K562 (cell line): Measurements from ENCODE around the gene IFNGR1. TPM values are rescaled to one million over a fixed set of nuclear protein-coding genes. Genes with fewer than 3 reads are reported as not detected.

Source experiments
- ELF1 ChIP-seq: fragments of 200-800 bp; sonication (Bioruptor generic); IDR thresholded peaks from 2 replicates; pipeline ENCODE4 v1.6.1; 2016; ENCODE audit warnings: missing genetic modification characterization, missing compliant biosample characterization
- EP300 ChIP-seq: IDR thresholded peaks from 2 replicates; pipeline ENCODE4 v1.6.1; 2012; ENCODE audit warnings: low read length, improper control_type of control experiment
- HNRNPUL1 ChIP-seq: fragments of 200-400 bp; formaldehyde crosslinking; IDR thresholded peaks from 2 replicates; pipeline ENCODE4 v1.6.1; 2017; ENCODE audit warnings: low read length
- NEUROD1 ChIP-seq: fragments of 150-350 bp; IDR thresholded peaks from 2 replicates; pipeline ENCODE4 v1.6.1; 2014; ENCODE audit warnings: borderline replicate concordance, low read length, low read depth; ENCODE audit not compliant: partially characterized antibody
- NFIC ChIP-seq: fragments of 450-650 bp; IDR thresholded peaks from 2 replicates; pipeline ENCODE4 v1.6.1; 2017; ENCODE audit warnings: mild to moderate bottlenecking, inconsistent platforms
- SREBF1 ChIP-seq: fragments of 150-350 bp; IDR thresholded peaks from 2 replicates; pipeline ENCODE4 v1.6.1; 2014; ENCODE audit warnings: antibody characterized with exemption, low read depth, low read length, borderline replicate concordance
- TCF7L2 ChIP-seq: fragments of 150-350 bp; IDR thresholded peaks from 2 replicates; pipeline ENCODE4 v1.6.1; 2016; ENCODE audit warnings: low read depth, mild to moderate bottlenecking, low read length, moderate library complexity
- ZBTB17 ChIP-seq: fragments of 450-650 bp; formaldehyde crosslinking; IDR thresholded peaks from 2 replicates; pipeline ENCODE4 v1.4.0; 2020; ENCODE audit warnings: mild to moderate bottlenecking
- ZNF384 ChIP-seq: IDR thresholded peaks from 2 replicates; pipeline ENCODE4 v1.6.1; 2012; ENCODE audit warnings: low read depth, low read length, improper control_type of control experiment
- ZNF584 ChIP-seq: fragments of 200-800 bp; sonication (Bioruptor generic); IDR thresholded peaks from 2 replicates; pipeline ENCODE4 v1.6.1; 2016; ENCODE audit warnings: low read depth, mild to moderate bottlenecking, missing genetic modification characterization, missing compliant biosample characterization
- polyA plus RNA-seq, 8 experiments: library from polyadenylated mRNA; depleted of rRNA in 4 of 8; stranded (reverse) in 5 of 8; unstranded in 3 of 8; fragments of >200 nt; fragmentation: Nextera tagmentation in 2 of 8; fragmentation: Illumina TruSeq in 1 of 8; extraction: Ambion mirVana in 2 of 8; extraction: Trizol in 1 of 8; gene quantifications; 2 replicates each; pipeline versions ENCODE4 v1.2.1 to v1.2.3, GENCODE V29; 2011 to 2014; ENCODE audit warnings: inconsistent platforms in 1 of 8, missing spikeins in 1 of 8
- total RNA-seq, 7 experiments: library from RNA; depleted of rRNA in 6 of 7; stranded (reverse); fragments of >200 nt in 6 of 7; fragmentation: Illumina TruSeq in 2 of 7; extraction: Trizol in 2 of 7; gene quantifications; 2 replicates each; pipeline versions ENCODE4 v1.2.1 to v1.2.3, GENCODE V29; 2011 to 2021; ENCODE audit warnings: low replicate concordance in 1 of 7
- TF ChIP-seq, protein P1 (sequence below), 3 experiments: fragments of 200-800 bp in 1 of 3; sonication (Bioruptor generic) in 1 of 3; sonication (generic) in 1 of 3; formaldehyde crosslinking in 1 of 3; IDR thresholded peaks; 2 replicates each; pipeline versions ENCODE4 v1.6.1 to v1.8.0; 2016 to 2022; ENCODE audit warnings: mild to moderate bottlenecking in 2 of 3, missing compliant biosample characterization in 2 of 3, missing genetic modification characterization in 2 of 3, missing genetic modification reagents in 1 of 3
- TF ChIP-seq, protein P2 (sequence below): sonication (generic); IDR thresholded peaks from 2 replicates; pipeline ENCODE4 v1.6.1; 2016
- TF ChIP-seq, protein P3 (sequence below): sonication (generic); formaldehyde crosslinking; IDR thresholded peaks from 2 replicates; pipeline ENCODE4 v1.8.0; 2022; ENCODE audit warnings: missing genetic modification reagents, mild to moderate bottlenecking, borderline replicate concordance
- TF ChIP-seq, protein P4 (sequence below): fragments of 450-650 bp; IDR thresholded peaks from 2 replicates; pipeline ENCODE4 v1.7.1; 2018; ENCODE audit warnings: mild to moderate bottlenecking, low read depth; ENCODE audit not compliant: partially characterized antibody

Gene IFNGR1
- total and polyA plus RNA-seq, 9 of the 15 experiments (the other 6 are each of a cell fraction or from before 2014, with no cell fraction given) = 14.7 to 47.0 (median 26.7) TPM

DNA sequence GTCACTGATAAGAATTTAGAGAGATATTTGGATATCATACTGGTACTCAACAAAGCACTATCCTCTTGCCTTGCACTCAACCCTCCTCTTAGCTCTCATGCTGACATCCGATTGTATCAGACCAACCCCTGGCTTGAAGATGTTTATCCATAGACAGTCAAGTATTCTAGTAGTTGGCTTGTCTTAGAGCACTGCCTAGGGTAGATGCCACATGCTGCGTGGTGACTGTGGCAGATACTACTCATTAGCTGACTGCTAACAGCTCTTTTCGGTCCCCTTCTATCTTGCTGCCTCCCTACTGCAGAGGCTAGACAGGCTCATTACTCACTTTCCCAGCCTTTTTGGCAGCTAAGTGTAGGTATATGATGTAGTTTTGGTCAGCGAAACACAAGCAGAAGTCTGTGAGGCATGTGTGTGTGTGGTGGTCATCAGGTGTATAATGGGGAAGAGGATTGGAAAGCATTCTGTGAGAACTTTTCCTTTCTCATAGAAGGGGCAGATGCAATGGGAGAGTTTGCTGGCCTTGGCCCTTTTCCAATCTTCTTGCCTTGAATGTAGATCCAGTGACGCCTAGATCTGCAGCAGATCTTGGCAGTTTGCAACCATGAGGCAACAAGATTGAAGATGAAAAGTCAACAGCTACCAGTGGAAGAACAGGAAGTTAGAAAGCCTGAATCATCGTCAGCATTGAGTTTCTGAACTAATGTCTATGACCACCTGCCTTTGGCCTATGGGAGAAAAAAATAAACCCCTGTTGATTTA lies 4.4 kb upstream of the IFNGR1 start (continued):
- TF ChIP-seq, protein P1, sequence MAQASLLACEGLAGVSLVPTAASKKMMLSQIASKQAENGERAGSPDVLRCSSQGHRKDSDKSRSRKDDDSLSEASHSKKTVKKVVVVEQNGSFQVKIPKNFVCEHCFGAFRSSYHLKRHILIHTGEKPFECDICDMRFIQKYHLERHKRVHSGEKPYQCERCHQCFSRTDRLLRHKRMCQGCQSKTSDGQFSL (CRISPR knock-in tag; IDR thresholded peaks at IDR 0.05) = no peak
- TF ChIP-seq, protein P1 (tag; IDR thresholded peaks at IDR 0.05) = no peak
- TF ChIP-seq NFIC (peak; percentile 91), TCF7L2 (no peak), EP300 (peak; percentile 88), SREBF1 (no peak), ZNF584 (CRISPR knock-in tag) (peak; percentile 29; the same call in 1 of the 2 replicates), NEUROD1 (peak; percentile 60), ELF1 (peak; percentile 74), HNRNPUL1 (no peak), ZNF384 (peak; percentile 38; the same call in 1 of the 2 replicates), ZBTB17 (CRISPR knock-in tag) (peak; percentile 89)
- TF ChIP-seq, protein P2, sequence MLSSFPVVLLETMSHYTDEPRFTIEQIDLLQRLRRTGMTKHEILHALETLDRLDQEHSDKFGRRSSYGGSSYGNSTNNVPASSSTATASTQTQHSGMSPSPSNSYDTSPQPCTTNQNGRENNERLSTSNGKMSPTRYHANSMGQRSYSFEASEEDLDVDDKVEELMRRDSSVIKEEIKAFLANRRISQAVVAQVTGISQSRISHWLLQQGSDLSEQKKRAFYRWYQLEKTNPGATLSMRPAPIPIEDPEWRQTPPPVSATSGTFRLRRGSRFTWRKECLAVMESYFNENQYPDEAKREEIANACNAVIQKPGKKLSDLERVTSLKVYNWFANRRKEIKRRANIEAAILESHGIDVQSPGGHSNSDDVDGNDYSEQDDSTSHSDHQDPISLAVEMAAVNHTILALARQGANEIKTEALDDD = 0 out of 2 replicates have a peak, but pooled peaks have one; percentile 27
- TF ChIP-seq, protein P3, sequence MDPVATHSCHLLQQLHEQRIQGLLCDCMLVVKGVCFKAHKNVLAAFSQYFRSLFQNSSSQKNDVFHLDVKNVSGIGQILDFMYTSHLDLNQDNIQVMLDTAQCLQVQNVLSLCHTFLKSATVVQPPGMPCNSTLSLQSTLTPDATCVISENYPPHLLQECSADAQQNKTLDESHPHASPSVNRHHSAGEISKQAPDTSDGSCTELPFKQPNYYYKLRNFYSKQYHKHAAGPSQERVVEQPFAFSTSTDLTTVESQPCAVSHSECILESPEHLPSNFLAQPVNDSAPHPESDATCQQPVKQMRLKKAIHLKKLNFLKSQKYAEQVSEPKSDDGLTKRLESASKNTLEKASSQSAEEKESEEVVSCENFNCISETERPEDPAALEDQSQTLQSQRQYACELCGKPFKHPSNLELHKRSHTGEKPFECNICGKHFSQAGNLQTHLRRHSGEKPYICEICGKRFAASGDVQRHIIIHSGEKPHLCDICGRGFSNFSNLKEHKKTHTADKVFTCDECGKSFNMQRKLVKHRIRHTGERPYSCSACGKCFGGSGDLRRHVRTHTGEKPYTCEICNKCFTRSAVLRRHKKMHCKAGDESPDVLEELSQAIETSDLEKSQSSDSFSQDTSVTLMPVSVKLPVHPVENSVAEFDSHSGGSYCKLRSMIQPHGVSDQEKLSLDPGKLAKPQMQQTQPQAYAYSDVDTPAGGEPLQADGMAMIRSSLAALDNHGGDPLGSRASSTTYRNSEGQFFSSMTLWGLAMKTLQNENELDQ (CRISPR knock-in tag) = no peak
- TF ChIP-seq, protein P4, sequence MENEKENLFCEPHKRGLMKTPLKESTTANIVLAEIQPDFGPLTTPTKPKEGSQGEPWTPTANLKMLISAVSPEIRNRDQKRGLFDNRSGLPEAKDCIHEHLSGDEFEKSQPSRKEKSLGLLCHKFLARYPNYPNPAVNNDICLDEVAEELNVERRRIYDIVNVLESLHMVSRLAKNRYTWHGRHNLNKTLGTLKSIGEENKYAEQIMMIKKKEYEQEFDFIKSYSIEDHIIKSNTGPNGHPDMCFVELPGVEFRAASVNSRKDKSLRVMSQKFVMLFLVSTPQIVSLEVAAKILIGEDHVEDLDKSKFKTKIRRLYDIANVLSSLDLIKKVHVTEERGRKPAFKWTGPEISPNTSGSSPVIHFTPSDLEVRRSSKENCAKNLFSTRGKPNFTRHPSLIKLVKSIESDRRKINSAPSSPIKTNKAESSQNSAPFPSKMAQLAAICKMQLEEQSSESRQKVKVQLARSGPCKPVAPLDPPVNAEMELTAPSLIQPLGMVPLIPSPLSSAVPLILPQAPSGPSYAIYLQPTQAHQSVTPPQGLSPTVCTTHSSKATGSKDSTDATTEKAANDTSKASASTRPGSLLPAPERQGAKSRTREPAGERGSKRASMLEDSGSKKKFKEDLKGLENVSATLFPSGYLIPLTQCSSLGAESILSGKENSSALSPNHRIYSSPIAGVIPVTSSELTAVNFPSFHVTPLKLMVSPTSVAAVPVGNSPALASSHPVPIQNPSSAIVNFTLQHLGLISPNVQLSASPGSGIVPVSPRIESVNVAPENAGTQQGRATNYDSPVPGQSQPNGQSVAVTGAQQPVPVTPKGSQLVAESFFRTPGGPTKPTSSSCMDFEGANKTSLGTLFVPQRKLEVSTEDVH = peak; percentile 13
